Immature natural killer cell (primary cell): ENCODE results near the gene TASOR. TPM values are rescaled to one million over a fixed set of nuclear protein-coding genes. Genes with fewer than 3 reads are reported as not detected.

ENCODE experiments used
- DNase-seq, 3 donors: peaks; one replicate each; pipeline ENCODE4 v3.0.0; 2022; ENCODE audit warnings: mixed read lengths in 1 of 3
- H3K27ac Mint-ChIP-seq, 6 donors: one replicate each; pipeline ENCODE4 v1.8.0; 2020; ENCODE audit warnings: mixed read lengths in 6 of 6, mild to moderate bottlenecking in 5 of 6, inconsistent platforms in 4 of 6, moderate library complexity in 3 of 6
- H3K27me3 Mint-ChIP-seq, 3 donors: one replicate each; pipeline ENCODE4 v1.8.0; 2020 to 2021; ENCODE audit warnings: low read depth in 3 of 3, mild to moderate bottlenecking in 3 of 3, mixed read lengths in 3 of 3, moderate library complexity in 3 of 3, inconsistent platforms in 1 of 3
- H3K36me3 Mint-ChIP-seq, 3 donors: one replicate each; pipeline ENCODE4 v1.8.0; 2020; ENCODE audit warnings: mixed read lengths in 3 of 3, inconsistent platforms in 2 of 3, mild to moderate bottlenecking in 2 of 3
- H3K4me1 Mint-ChIP-seq, 2 donors: one replicate each; pipeline ENCODE4 v1.8.0; 2020; ENCODE audit warnings: inconsistent platforms in 2 of 2, mild to moderate bottlenecking in 2 of 2, mixed read lengths in 2 of 2, moderate library complexity in 1 of 2
- H3K4me3 Mint-ChIP-seq, 5 donors: one replicate each; pipeline ENCODE4 v1.8.0; 2020; ENCODE audit warnings: mild to moderate bottlenecking in 5 of 5, mixed read lengths in 5 of 5, inconsistent platforms in 3 of 5, moderate library complexity in 3 of 5
- H3K9me3 Mint-ChIP-seq, 6 donors: one replicate each; pipeline ENCODE4 v1.8.0; 2020; ENCODE audit warnings: mild to moderate bottlenecking in 6 of 6, mixed read lengths in 6 of 6, inconsistent platforms in 4 of 6, moderate library complexity in 3 of 6
- polyA plus RNA-seq, 3 donors: library from polyadenylated mRNA; unstranded; fragments of 300-500 nt; fragmentation: Illumina TruSeq; gene quantifications; one replicate each; pipeline ENCODE4 v1.2.3, GENCODE V29; 2021

TASOR gene
- polyA plus RNA-seq, 3 donors from 2014 or later, result 17.0 to 37.3 (median 20.6) TPM

DNA sequence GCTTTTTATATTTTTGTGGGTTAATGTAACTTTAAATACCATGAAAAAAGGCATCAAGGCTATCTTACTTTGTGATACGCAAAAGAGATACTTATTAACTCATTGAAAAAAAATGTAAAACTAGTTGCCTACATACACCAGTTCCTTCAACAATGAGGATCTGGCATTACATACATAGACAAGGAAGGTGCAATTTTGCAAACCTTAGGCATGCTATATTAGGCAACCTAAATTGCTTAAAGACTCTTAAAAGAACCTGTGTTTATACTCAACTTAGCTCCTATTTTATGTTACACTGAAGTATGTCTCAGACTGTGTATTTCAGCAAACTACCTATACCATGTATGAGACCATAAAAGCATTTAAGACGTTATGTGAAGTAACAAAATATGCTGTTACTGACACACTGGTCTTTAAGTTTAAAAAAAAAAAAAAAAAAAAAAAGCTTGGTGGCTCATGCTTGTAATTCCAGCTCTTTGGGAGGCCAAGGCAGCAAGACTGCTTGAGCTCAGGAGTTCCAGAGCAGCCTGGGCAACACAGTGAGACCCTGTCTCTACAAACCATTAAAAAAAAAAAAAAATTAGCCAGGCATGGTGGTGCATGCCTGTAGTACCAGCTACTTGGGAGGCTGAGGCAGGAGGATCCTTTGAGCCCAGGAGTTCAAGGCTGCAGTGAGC is 9.1 kb downstream of the TASOR start:
- DNase-seq, result no peak
- Mint-ChIP-seq H3K27ac (peak overlapping the region in 1 of 6 donors; percentile 7), H3K4me3 (no peak overlapping the region), H3K9me3 (no peaks in the 10 kb centered on the region), H3K27me3 (no peaks in the 10 kb centered on the region), H3K36me3 (peaks cover 12 to 28% (median 18%) of the 10 kb centered on the region in 3 donors), H3K4me1 (peaks cover 24 to 57% of the 10 kb centered on the region in 2 donors)

DNA sequence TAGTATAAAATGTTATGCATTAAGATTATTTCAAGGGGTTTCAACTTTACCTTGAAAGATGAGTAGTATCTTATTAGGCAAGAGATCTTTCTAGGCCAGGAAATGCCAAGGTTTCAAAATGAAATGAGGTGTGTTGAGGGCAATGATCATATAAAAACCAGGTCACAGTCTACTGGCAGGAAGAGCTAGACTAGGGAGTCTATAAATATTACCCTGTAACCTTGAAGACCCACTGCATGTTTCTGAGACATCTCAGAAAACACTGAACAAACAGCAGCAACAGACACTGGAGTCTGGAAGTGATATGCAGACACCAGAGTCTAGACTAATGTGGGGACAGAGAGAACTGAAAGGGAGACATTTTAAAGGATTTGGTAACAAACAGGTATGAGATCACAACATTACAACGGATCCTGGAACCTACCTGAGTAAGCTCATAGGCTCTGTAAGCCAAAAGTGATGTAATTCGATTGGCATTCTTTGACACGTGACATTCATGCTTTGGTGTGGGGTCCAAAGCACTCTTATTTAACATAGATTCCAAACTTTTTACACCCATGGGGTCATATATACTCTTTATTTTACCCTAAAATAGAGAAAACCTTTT is 15.0 kb downstream of the TASOR start:
- Mint-ChIP-seq H3K27me3 (no peaks in the 10 kb centered on the region), H3K4me3 (no peak overlapping the region), H3K27ac (peak overlapping the region in 5 of 6 donors; percentile 42 to 76 (median 62)), H3K4me1 (peaks cover 8 to 43% of the 10 kb centered on the region in 2 donors), H3K9me3 (no peaks in the 10 kb centered on the region), H3K36me3 (peaks cover 28 to 51% (median 33%) of the 10 kb centered on the region in 3 donors)
- DNase-seq, result no peak

DNA sequence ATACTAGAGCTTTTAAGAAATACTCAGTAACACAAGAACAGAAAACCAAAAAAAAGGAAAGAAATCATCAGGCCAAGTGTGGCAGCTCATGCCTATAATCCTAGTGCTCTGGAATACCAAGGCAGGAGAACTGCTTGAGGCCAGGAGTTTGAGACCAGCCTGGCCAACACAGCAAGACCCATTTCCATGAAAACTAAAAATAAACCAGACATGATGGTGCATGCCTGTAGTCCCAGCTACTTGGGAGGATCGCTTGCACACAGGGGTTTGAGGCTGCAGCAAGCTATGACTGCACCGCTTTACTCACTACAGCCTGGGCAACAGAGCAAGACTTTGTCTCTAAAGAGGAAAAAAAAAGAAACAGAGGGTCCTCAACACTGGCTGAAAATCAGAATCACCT is 18.2 kb downstream of the TASOR start:
- Mint-ChIP-seq H3K4me1 (peaks cover 8 to 35% of the 10 kb centered on the region in 2 donors), H3K36me3 (peaks cover 28 to 49% (median 33%) of the 10 kb centered on the region in 3 donors), H3K4me3 (no peak overlapping the region), H3K9me3 (no peaks in the 10 kb centered on the region), H3K27me3 (no peaks in the 10 kb centered on the region), H3K27ac (peak overlapping the region in 2 of 6 donors; percentile 14 to 23)
- DNase-seq, result no peak

DNA sequence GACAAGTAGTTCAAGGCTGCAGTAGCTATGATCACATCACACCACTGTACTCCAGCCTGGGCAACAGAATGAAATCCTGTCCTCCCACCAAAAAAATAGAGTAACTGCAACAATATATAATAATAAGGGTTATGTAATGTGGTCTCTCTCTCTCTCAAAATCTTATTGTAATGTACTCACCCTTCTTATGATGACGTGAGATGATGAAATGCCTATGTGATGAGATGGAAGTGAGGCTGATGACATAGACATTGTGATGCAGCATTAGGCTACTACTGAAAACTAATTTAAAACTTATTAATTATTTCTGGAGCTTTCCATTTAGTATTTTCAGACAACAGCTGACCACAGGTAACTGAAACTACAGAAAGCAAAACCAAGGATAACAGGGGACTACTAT is 27.4 kb downstream of the TASOR start:
- no peak for DNase-seq
- Mint-ChIP-seq H3K4me3 (no peak overlapping the region), H3K36me3 (peaks cover 37 to 64% (median 57%) of the 10 kb centered on the region in 3 donors), H3K9me3 (peaks cover 0 to 2% (median 0%) of the 10 kb centered on the region in 6 donors), H3K27ac (peak overlapping the region in 2 of 6 donors; percentile 5 to 48), H3K4me1 (peaks cover 30 to 76% of the 10 kb centered on the region in 2 donors), H3K27me3 (no peaks in the 10 kb centered on the region)

DNA sequence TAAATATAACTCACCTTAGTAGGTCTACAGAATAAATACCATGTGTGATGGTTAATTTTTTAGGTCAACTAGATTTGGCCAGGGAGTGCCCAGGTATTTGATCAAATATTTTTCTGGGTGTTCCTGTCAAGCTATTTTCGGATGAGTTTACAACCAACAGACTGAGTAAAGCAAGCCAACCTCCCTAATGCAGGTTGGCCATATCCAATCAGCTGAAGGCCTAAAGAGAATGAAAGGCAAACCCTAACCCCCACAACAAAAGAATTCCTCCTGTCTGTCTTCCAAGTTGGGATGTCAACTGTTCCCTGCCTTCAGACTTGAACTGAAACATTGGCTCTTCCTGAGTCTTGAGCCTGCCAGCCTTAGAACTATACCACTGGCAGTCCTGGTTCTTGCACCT is 28.6 kb downstream of the TASOR start:
- peaks cover 37 to 81% of the 10 kb centered on the region in 2 donors for H3K4me1 Mint-ChIP-seq
- H3K36me3 Mint-ChIP-seq, result peaks cover 34 to 60% (median 48%) of the 10 kb centered on the region in 3 donors
- H3K27ac Mint-ChIP-seq, result peak overlapping the region; percentile 3 to 88 (median 71)
- H3K27me3 Mint-ChIP-seq, result no peaks in the 10 kb centered on the region
- no peak for DNase-seq
- H3K4me3 Mint-ChIP-seq, result peak overlapping the region in 1 of 5 donors; percentile 18
- H3K9me3 Mint-ChIP-seq, result peaks cover 0 to 2% (median 0%) of the 10 kb centered on the region in 6 donors

DNA sequence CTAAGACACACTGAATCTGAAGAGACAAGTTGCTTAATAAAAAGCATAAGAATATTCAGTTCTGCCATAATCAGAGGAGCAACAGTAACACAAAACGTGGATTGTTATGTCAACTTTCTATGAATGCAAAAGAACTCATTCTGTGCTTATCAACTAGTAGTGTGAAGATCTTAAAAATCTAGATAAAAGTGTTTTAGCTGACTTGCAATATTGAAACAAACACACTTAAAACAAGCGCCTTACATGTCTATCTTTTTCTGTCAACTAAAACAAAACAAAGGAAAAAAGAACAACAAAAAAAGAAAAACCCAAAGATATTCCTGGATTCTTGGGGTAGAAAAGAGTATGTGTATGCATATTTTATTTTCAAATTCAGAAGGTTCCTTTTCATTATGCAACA is 37.7 kb downstream of the TASOR start:
- H3K4me1 Mint-ChIP-seq, result peaks cover 24 to 42% of the 10 kb centered on the region in 2 donors
- no peak overlapping the region for H3K4me3 Mint-ChIP-seq
- no peaks in the 10 kb centered on the region for H3K9me3 Mint-ChIP-seq
- H3K27me3 Mint-ChIP-seq, result no peaks in the 10 kb centered on the region
- peaks cover 14 to 38% (median 36%) of the 10 kb centered on the region in 3 donors for H3K36me3 Mint-ChIP-seq
- DNase-seq, result no peak
- H3K27ac Mint-ChIP-seq, result peak overlapping the region in 1 of 6 donors; percentile 9

DNA sequence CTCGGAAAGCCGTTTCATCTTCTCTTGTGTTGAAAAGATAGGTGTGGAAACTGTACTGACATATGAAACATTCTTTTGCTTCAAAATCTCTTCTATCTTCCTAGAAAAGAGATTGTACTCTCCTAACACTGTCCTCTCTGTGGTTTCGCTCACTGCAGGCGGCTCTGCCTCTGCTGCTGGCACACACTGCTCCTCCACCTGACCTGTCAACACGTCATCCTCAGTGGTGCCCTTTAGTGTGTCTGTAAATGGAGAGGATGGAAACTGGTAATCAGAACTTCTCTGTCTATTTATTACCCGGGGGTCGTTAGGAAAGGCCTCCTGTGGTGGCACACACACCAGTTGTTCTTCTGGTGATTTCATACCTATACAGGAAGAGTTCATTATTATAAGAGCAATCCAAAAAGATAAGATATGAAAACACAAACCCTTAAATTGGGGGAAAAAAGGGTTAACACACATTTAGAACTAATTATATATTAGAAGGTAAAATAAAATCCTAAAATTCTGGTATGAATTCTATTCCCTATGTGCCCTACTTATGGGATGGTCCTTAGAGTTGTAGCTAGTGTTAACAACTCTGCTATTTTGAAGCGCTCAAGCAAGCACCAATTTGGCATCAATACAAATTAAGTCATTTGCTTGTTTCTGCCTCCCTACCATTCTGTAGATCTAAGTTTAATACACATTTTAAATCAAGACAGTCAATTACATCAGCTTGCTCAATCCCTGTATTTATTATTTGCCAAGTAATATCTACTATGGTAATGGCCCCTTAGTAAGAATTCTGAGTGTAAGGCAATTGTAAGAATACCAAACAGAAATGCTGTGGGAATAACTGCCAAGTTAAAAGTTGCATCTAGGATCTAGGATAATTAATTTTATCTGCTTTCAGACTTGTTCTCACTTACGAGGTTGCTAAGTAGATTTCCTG is 49.2 kb downstream of the TASOR start:
- H3K4me3 Mint-ChIP-seq, result no peak overlapping the region
- H3K9me3 Mint-ChIP-seq, result no peaks in the 10 kb centered on the region
- no peak for DNase-seq
- peaks cover 5 to 30% of the 10 kb centered on the region in 2 donors for H3K4me1 Mint-ChIP-seq
- no peaks in the 10 kb centered on the region for H3K27me3 Mint-ChIP-seq
- peak overlapping the region in 3 of 6 donors; percentile 35 to 55 (median 37) for H3K27ac Mint-ChIP-seq
- H3K36me3 Mint-ChIP-seq, result peaks cover 15 to 33% (median 20%) of the 10 kb centered on the region in 3 donors

Other genes starting within 250 kb of the TASOR start
- gene ERC2, start 214.8 kb downstream of the TASOR start, polyA plus RNA-seq, result not detected
- gene CCDC66, start 126.1 kb downstream of the TASOR start, polyA plus RNA-seq, result 10 to 100 TPM in 2 of 3 donors, 1 to 10 TPM in 1; 9.8 to 14.0 (median 11.1) TPM
- gene ARHGEF3, start 118.7 kb upstream of the TASOR start, polyA plus RNA-seq, result 100 to 1,000 TPM; 110 to 197 (median 136) TPM